Glutamatergic neuron (in vitro differentiated cells): ENCODE data around the gene CCSAP. TPM values are rescaled to one million over a fixed set of nuclear protein-coding genes. Genes with fewer than 3 reads are reported as not detected.

Experiments
- DNase-seq: peaks from one replicate; pipeline ENCODE4 v3.0.0; 2022
- H3K27ac Mint-ChIP-seq: one replicate; pipeline ENCODE4 v1.8.0; 2020; ENCODE audit warnings: mild to moderate bottlenecking, mixed read lengths, inconsistent platforms; ENCODE audit not compliant: unreplicated experiment
- H3K27me3 Mint-ChIP-seq: one replicate; pipeline ENCODE4 v1.8.0; 2020; ENCODE audit warnings: mild to moderate bottlenecking, moderate library complexity, mixed read lengths, inconsistent platforms; ENCODE audit not compliant: unreplicated experiment
- H3K36me3 Mint-ChIP-seq: one replicate; pipeline ENCODE4 v1.8.0; 2020; ENCODE audit warnings: mild to moderate bottlenecking, mixed read lengths, inconsistent platforms; ENCODE audit not compliant: unreplicated experiment
- H3K4me1 Mint-ChIP-seq: one replicate; pipeline ENCODE4 v1.8.0; 2020; ENCODE audit warnings: mild to moderate bottlenecking, low read depth, mixed read lengths, inconsistent platforms; ENCODE audit not compliant: unreplicated experiment
- H3K4me3 Mint-ChIP-seq: one replicate; pipeline ENCODE4 v1.8.0; 2020; ENCODE audit warnings: mild to moderate bottlenecking, mixed read lengths, inconsistent platforms; ENCODE audit not compliant: unreplicated experiment
- H3K9me3 Mint-ChIP-seq: one replicate; pipeline ENCODE4 v1.8.0; 2020; ENCODE audit warnings: mild to moderate bottlenecking, moderate library complexity, mixed read lengths, inconsistent platforms; ENCODE audit not compliant: unreplicated experiment
- total RNA-seq: library from RNA; stranded (reverse); fragmentation: NEBNext Ultra II Directional; extraction: Animal tissue kit (Norgen Biotek cat#: 25700); gene quantifications from one replicate; pipeline ENCODE4 v1.2.1, GENCODE V29; 2021; ENCODE audit not compliant: unreplicated experiment
- TF ChIP-seq, protein P1 (sequence below): fragments of 200-600 bp; sonication (generic); IDR thresholded peaks from one replicate; pipeline ENCODE4 v1.5.0; 2021; ENCODE audit not compliant: partially characterized antibody, unreplicated experiment

CCSAP gene
- total RNA-seq, 1 donor from 2014 or later, result 18.5 TPM

DNA sequence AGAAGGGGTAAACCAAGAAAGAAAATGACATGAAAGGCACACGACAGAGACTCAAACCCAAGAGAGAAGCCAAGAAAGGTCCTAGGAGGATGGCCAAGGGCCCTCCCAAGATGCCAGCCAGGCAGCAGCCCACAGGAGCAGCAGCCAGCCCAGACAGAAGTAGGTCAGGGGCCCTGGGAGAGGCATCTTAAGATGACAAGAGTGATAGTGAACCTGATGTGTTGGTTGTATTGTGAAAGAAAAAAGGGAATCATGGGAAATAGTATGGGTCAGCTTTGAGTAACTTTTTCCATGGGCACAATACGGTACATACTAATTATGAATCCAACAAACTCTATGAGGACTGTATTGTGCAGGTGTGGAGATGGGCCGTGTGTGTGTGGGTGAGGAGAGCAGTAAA, 3.3 kb downstream of the CCSAP start:
- no peak for DNase-seq
- TF ChIP-seq, protein P1, sequence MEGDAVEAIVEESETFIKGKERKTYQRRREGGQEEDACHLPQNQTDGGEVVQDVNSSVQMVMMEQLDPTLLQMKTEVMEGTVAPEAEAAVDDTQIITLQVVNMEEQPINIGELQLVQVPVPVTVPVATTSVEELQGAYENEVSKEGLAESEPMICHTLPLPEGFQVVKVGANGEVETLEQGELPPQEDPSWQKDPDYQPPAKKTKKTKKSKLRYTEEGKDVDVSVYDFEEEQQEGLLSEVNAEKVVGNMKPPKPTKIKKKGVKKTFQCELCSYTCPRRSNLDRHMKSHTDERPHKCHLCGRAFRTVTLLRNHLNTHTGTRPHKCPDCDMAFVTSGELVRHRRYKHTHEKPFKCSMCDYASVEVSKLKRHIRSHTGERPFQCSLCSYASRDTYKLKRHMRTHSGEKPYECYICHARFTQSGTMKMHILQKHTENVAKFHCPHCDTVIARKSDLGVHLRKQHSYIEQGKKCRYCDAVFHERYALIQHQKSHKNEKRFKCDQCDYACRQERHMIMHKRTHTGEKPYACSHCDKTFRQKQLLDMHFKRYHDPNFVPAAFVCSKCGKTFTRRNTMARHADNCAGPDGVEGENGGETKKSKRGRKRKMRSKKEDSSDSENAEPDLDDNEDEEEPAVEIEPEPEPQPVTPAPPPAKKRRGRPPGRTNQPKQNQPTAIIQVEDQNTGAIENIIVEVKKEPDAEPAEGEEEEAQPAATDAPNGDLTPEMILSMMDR, result no peak
- Mint-ChIP-seq H3K27me3 (peaks cover 14% of the 10 kb centered on the region), H3K36me3 (peaks cover 3% of the 10 kb centered on the region), H3K27ac (no peak overlapping the region), H3K4me1 (peaks cover 32% of the 10 kb centered on the region), H3K4me3 (peak overlapping the region; percentile 95), H3K9me3 (peaks cover 16% of the 10 kb centered on the region)

DNA sequence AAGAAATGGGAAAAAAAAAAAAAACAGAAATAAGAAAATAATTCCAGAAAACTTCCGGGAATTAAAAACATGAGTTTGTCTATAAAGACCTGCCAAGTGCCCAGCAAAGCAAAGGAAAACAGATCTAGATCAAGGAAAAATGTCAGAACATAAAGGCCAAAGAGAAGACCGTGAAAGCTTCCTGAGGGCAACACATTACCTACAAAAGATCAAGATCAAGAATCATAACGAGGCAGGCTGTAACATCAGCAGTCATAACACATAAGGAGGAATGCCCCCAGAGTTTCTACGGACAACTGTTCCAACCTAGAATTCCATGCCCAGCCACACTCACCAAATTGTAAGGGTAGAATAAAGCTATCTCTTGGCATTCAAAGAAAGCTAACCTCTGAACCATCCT, 3.8 kb downstream of the CCSAP start:
- Mint-ChIP-seq H3K4me1 (peaks cover 32% of the 10 kb centered on the region), H3K9me3 (peaks cover 16% of the 10 kb centered on the region), H3K27me3 (peaks cover 14% of the 10 kb centered on the region), H3K27ac (no peak overlapping the region), H3K36me3 (peaks cover 7% of the 10 kb centered on the region), H3K4me3 (peak overlapping the region; percentile 95)
- DNase-seq, result no peak
- TF ChIP-seq, protein P1, result no peak

DNA sequence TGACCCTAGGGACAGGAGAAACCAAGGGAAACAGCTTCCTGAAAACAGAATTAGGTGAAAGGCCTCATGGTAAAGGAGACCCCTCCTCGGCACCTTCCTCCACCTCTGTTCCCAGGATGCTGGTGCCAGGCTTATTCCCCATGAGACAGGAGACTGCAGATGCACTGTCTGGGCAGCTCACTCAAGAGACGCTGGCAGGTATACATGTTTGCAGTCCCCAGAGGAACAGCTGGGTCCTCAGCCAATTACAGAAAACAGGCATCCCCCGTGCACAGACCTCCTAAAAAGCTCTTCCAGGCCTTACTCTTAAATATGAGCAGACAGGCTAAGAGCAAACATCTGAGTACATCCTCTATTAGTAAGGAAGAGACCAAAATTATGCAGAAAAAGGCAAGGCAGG, 6.5 kb downstream of the CCSAP start:
- H3K4me3 Mint-ChIP-seq, result peak overlapping the region; percentile 53
- peaks cover 32% of the 10 kb centered on the region for H3K4me1 Mint-ChIP-seq
- DNase-seq, result no peak
- peaks cover 5% of the 10 kb centered on the region for H3K27me3 Mint-ChIP-seq
- TF ChIP-seq, protein P1, result no peak
- peaks cover 5% of the 10 kb centered on the region for H3K9me3 Mint-ChIP-seq
- H3K27ac Mint-ChIP-seq, result peak overlapping the region; percentile 7
- H3K36me3 Mint-ChIP-seq, result peaks cover 8% of the 10 kb centered on the region

DNA sequence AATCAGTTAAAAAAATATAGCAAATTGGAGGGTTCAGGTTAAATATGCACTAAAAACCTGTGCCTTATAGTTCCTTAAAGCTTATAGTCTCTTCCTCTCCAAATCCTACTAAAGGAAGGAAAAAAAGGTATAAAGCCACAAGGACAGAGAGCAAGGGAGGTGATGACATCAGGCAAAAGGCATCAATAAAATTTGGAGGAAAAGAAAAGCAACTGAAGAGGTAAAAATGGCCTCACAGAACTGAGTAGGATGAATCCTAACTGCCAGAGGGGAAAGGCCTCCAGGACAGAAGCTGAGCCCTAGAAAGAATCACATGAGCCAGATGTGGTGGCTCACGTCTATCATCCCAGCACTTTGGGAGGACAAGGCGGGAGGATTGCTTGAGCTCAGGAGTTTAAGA, 8.1 kb downstream of the CCSAP start:
- H3K9me3 Mint-ChIP-seq, result no peaks in the 10 kb centered on the region
- H3K27ac Mint-ChIP-seq, result no peak overlapping the region
- H3K36me3 Mint-ChIP-seq, result peaks cover 8% of the 10 kb centered on the region
- no peaks in the 10 kb centered on the region for H3K27me3 Mint-ChIP-seq
- H3K4me1 Mint-ChIP-seq, result peaks cover 26% of the 10 kb centered on the region
- TF ChIP-seq, protein P1, result no peak
- H3K4me3 Mint-ChIP-seq, result no peak overlapping the region
- no peak for DNase-seq

DNA sequence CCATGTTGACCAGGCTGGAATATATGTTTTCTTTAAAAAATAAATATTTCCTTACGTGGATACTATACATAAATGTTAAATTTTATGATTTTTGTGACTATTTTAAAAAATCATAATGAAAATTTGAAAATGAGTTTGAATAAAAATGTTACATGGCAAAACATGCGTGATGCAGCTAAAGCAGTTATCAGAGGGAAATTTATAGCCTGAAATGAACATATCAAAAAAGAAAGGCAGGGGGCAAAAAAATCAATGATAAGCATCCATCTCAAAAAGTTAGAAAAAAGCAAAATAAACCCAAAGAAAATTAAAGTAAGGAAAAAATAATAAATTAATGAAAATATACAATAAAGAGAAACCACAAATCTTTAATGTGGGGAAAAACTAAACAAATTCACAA, 8.6 kb downstream of the CCSAP start:
- TF ChIP-seq, protein P1, result no peak
- no peaks in the 10 kb centered on the region for H3K9me3 Mint-ChIP-seq
- DNase-seq, result no peak
- no peak overlapping the region for H3K4me3 Mint-ChIP-seq
- no peak overlapping the region for H3K27ac Mint-ChIP-seq
- H3K4me1 Mint-ChIP-seq, result peaks cover 22% of the 10 kb centered on the region
- peaks cover 8% of the 10 kb centered on the region for H3K36me3 Mint-ChIP-seq
- H3K27me3 Mint-ChIP-seq, result no peaks in the 10 kb centered on the region
